Measurements from ENCODE around the gene SLC35B4.
A peak's percentile ranks its signal among the peaks of the same experiment; 100 is the strongest.

Gene SLC35B4

GRCh38 chr7:134316539-134317344 lies at the start of gene SLC35B4:
TSS of gene SLC35B4 (minus strand) at chr7:134316930. CDS start at chr7:134316751, 179 bp downstream.
- peak within 1 kb of the TSS; percentile 84 to 94 (median 92) for H3K9ac ChIP-seq
- peaks cover 7 to 26% (median 14%) of the 10 kb centered on the region in 10 experiments; a peak in 19 of 20 replicates for H3K4me1 ChIP-seq
- H4K20me1 ChIP-seq, result no peaks in the 10 kb centered on the region
- H3K9me3 ChIP-seq (replicated peaks in 1 of 11), result no peaks in the 10 kb centered on the region
- H3K4me2 ChIP-seq, result peak within 1 kb of the TSS; percentile 77 to 93 (median 86)
- peaks cover 0 to 15% (median 7%) of the 10 kb centered on the region in 11 experiments; a peak in 13 of 22 replicates for H3K36me3 ChIP-seq
- peak within 1 kb of the TSS; percentile 75 to 92 (median 86) for H3K27ac ChIP-seq
- TF ChIP-seq Cebpa-rat (IDR thresholded peaks at IDR 0.05), result no peak
- H3K27me3 ChIP-seq, result no peaks in the 10 kb centered on the region
- peak within 1 kb of the TSS; percentile 79 to 94 (median 92) for H3K4me3 ChIP-seq

- Histone ChIP-seq H3K27me3 (no peaks in the 10 kb centered on the region), H3K36me3 (no peaks in the 10 kb centered on the region), H3K4me1 (no peaks in the 10 kb centered on the region), H3K27ac (no peak overlapping the region), H3K4me2 (no peak overlapping the region), H3K9ac (no peak overlapping the region), H3K4me3 (no peak overlapping the region), H4K20me1 (no peaks in the 10 kb centered on the region), H3K9me3 (replicated peaks in 1 of 11) (no peaks in the 10 kb centered on the region)
- peak in 3 of 11 experiments; percentile 13 to 83 (median 53); a peak in 5 of 22 replicates for TF ChIP-seq Cebpa-rat (IDR thresholded peaks at IDR 0.05)
Observed at GRCh38 chr7:134366481-134366880, 49.8 kb upstream of the SLC35B4 start.

GRCh38 chr7:134365341-134366054 lies 48.8 kb upstream of the SLC35B4 start:
- Histone ChIP-seq H3K27ac (no peak overlapping the region), H3K4me2 (no peak overlapping the region), H4K20me1 (no peaks in the 10 kb centered on the region), H3K36me3 (no peaks in the 10 kb centered on the region), H3K27me3 (no peaks in the 10 kb centered on the region), H3K4me1 (no peaks in the 10 kb centered on the region), H3K9me3 (replicated peaks in 1 of 11) (no peaks in the 10 kb centered on the region), H3K9ac (no peak overlapping the region), H3K4me3 (no peak overlapping the region)
- no peak for TF ChIP-seq Cebpa-rat (IDR thresholded peaks at IDR 0.05)

GRCh38 chr7:134364619-134365037 lies 47.9 kb upstream of the SLC35B4 start:
- Histone ChIP-seq H3K4me1 (no peaks in the 10 kb centered on the region), H3K9me3 (replicated peaks in 1 of 11) (no peaks in the 10 kb centered on the region), H3K27me3 (no peaks in the 10 kb centered on the region), H3K4me3 (no peak overlapping the region), H3K27ac (no peak overlapping the region), H4K20me1 (no peaks in the 10 kb centered on the region), H3K36me3 (no peaks in the 10 kb centered on the region), H3K4me2 (peak overlapping the region in 1 of 11 experiments; percentile 18; a peak in 1 of 22 replicates), H3K9ac (no peak overlapping the region)
- no peak for TF ChIP-seq Cebpa-rat (IDR thresholded peaks at IDR 0.05)

GRCh38 chr7:134362587-134363483 lies 46.1 kb upstream of the SLC35B4 start:
- Histone ChIP-seq H3K36me3 (no peaks in the 10 kb centered on the region), H3K4me3 (no peak overlapping the region), H3K9ac (no peak overlapping the region), H3K4me2 (no peak overlapping the region), H3K9me3 (replicated peaks in 1 of 11) (no peaks in the 10 kb centered on the region), H3K27me3 (no peaks in the 10 kb centered on the region), H3K27ac (no peak overlapping the region), H3K4me1 (no peaks in the 10 kb centered on the region), H4K20me1 (no peaks in the 10 kb centered on the region)
- TF ChIP-seq Cebpa-rat (IDR thresholded peaks at IDR 0.05), result peak in 1 of 11 experiments; percentile 48; a peak in 2 of 22 replicates

- H3K9me3 ChIP-seq (replicated peaks in 1 of 11), result no peaks in the 10 kb centered on the region
- H3K9ac ChIP-seq, result no peak overlapping the region
- no peak overlapping the region for H3K27ac ChIP-seq
Observed at GRCh38 chr7:134359787-134360432, 43.2 kb upstream of the SLC35B4 start.

GRCh38 chr7:134357486-134357885 lies 40.8 kb upstream of the SLC35B4 start:
- no peaks in the 10 kb centered on the region for H3K9me3 ChIP-seq (replicated peaks in 1 of 11)
- TF ChIP-seq Cebpa-rat (IDR thresholded peaks at IDR 0.05), result no peak
- H3K4me1 ChIP-seq, result peaks cover 0 to 8% (median 0%) of the 10 kb centered on the region in 10 experiments; a peak in 2 of 20 replicates
- H3K27me3 ChIP-seq, result no peaks in the 10 kb centered on the region
- H3K9ac ChIP-seq, result no peak overlapping the region
- H3K4me2 ChIP-seq, result no peak overlapping the region
- no peak overlapping the region for H3K27ac ChIP-seq
- no peaks in the 10 kb centered on the region for H3K36me3 ChIP-seq
- no peak overlapping the region for H3K4me3 ChIP-seq
- H4K20me1 ChIP-seq, result no peaks in the 10 kb centered on the region

More at GRCh38 chr7:134359787-134360432, 43.2 kb upstream of the SLC35B4 start:
- Histone ChIP-seq H3K27me3 (no peaks in the 10 kb centered on the region), H3K4me1 (peaks cover 0 to 8% (median 0%) of the 10 kb centered on the region in 10 experiments; a peak in 2 of 20 replicates), H3K36me3 (no peaks in the 10 kb centered on the region), H3K4me3 (no peak overlapping the region), H3K4me2 (no peak overlapping the region), H4K20me1 (no peaks in the 10 kb centered on the region)
- no peak for TF ChIP-seq Cebpa-rat (IDR thresholded peaks at IDR 0.05)

GRCh38 chr7:134356421-134356936 lies 39.7 kb upstream of the SLC35B4 start:
- no peak for TF ChIP-seq Cebpa-rat (IDR thresholded peaks at IDR 0.05)
- no peaks in the 10 kb centered on the region for H3K36me3 ChIP-seq
- peaks cover 0 to 8% (median 0%) of the 10 kb centered on the region in 10 experiments; a peak in 2 of 20 replicates for H3K4me1 ChIP-seq
- no peak overlapping the region for H3K9ac ChIP-seq
- no peak overlapping the region for H3K27ac ChIP-seq
- H3K9me3 ChIP-seq (replicated peaks in 1 of 11), result no peaks in the 10 kb centered on the region
- no peak overlapping the region for H3K4me3 ChIP-seq
- no peak overlapping the region; a peak in 1 of 22 replicates for H3K4me2 ChIP-seq
- no peaks in the 10 kb centered on the region for H3K27me3 ChIP-seq
- H4K20me1 ChIP-seq, result no peaks in the 10 kb centered on the region

Measured in BLaER1 treated with 17β-estradiol and CSF1 and Interleukin-3, amounts not matched to agents 10 nM and 100 nM (cell line).